Measurements from ENCODE around the gene PLA2G12B. TPM values are rescaled to one million over a fixed set of nuclear protein-coding genes. Genes with fewer than 3 reads are reported as not detected.

The PLA2G12B gene
- total RNA-seq, 1 donor from 2014 or later = not detected

DNA sequence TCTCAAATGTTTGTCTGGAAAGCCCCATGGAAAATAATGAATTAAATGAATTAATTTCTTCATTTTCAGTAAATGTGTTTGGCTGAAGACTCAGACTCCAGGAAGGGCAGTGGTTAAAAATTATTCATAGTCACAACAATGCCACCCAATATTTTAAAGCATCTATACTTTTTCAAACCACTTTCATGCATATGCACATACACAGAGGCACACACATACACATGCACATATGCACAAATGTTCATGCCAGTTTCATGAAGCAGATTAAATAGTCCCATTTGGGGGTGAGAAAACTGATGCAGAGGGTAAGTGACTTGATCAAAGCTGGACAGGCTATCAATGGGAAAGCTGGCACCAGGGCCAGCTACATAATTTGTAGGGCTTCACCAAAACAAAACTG, 1.4 kb upstream of the PLA2G12B start:
- Mint-ChIP-seq H3K9me3 (no peaks in the 10 kb centered on the region), H3K27ac (ENCODE audit: unreplicated experiment) (no peak overlapping the region), H3K4me3 (no peak overlapping the region), H3K27me3 (ENCODE audit: low read depth) (peaks cover 2% of the 10 kb centered on the region), H3K4me1 (peaks cover 12% of the 10 kb centered on the region), H3K36me3 (ENCODE audit: low read depth) (no peaks in the 10 kb centered on the region)
- DNase-seq (ENCODE audit: low read depth, low spot score) = no peak
- TF ChIP-seq, protein P1, sequence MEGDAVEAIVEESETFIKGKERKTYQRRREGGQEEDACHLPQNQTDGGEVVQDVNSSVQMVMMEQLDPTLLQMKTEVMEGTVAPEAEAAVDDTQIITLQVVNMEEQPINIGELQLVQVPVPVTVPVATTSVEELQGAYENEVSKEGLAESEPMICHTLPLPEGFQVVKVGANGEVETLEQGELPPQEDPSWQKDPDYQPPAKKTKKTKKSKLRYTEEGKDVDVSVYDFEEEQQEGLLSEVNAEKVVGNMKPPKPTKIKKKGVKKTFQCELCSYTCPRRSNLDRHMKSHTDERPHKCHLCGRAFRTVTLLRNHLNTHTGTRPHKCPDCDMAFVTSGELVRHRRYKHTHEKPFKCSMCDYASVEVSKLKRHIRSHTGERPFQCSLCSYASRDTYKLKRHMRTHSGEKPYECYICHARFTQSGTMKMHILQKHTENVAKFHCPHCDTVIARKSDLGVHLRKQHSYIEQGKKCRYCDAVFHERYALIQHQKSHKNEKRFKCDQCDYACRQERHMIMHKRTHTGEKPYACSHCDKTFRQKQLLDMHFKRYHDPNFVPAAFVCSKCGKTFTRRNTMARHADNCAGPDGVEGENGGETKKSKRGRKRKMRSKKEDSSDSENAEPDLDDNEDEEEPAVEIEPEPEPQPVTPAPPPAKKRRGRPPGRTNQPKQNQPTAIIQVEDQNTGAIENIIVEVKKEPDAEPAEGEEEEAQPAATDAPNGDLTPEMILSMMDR (conservative IDR thresholded peaks at IDR 0.05) = no peak

- peaks cover 12% of the 10 kb centered on the region for H3K4me1 Mint-ChIP-seq
- H3K9me3 Mint-ChIP-seq = no peaks in the 10 kb centered on the region
- DNase-seq (ENCODE audit: low read depth, low spot score) = no peak
- TF ChIP-seq, protein P1 (conservative IDR thresholded peaks at IDR 0.05) = no peak
- H3K36me3 Mint-ChIP-seq (ENCODE audit: low read depth) = no peaks in the 10 kb centered on the region
- no peak overlapping the region for H3K4me3 Mint-ChIP-seq
- H3K27ac Mint-ChIP-seq (ENCODE audit: unreplicated experiment) = no peak overlapping the region
- H3K27me3 Mint-ChIP-seq (ENCODE audit: low read depth) = peaks cover 2% of the 10 kb centered on the region
These were observed 393 bp downstream of the PLA2G12B start for GRCh38 chr10:72954230-72954595.

DNA sequence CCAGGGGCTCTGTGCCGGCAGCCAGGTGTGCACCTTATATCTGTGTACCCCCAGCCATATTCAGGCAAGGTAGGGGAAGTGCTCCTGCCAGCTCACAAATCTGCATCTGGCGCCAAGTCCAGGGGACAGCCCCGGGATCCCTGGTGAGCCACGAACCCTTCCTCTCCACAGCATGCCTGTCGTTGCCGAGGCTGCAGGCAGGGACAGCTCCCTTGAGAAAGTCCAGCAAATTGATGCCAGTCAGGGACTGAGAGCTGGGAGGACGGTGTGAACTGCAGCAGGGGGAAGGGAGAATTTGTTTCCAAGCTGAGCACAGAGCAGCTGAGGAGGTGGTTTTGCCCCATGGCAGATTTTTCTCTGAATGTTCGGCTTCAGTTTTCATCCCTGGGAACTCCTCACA, 919 bp downstream of the PLA2G12B start:
- Mint-ChIP-seq H3K9me3 (no peaks in the 10 kb centered on the region), H3K4me3 (no peak overlapping the region), H3K4me1 (peaks cover 12% of the 10 kb centered on the region), H3K36me3 (ENCODE audit: low read depth) (no peaks in the 10 kb centered on the region), H3K27ac (ENCODE audit: unreplicated experiment) (no peak overlapping the region), H3K27me3 (ENCODE audit: low read depth) (peaks cover 2% of the 10 kb centered on the region)
- TF ChIP-seq, protein P1 (conservative IDR thresholded peaks at IDR 0.05) = no peak
- no peak for DNase-seq (ENCODE audit: low read depth, low spot score)

DNA sequence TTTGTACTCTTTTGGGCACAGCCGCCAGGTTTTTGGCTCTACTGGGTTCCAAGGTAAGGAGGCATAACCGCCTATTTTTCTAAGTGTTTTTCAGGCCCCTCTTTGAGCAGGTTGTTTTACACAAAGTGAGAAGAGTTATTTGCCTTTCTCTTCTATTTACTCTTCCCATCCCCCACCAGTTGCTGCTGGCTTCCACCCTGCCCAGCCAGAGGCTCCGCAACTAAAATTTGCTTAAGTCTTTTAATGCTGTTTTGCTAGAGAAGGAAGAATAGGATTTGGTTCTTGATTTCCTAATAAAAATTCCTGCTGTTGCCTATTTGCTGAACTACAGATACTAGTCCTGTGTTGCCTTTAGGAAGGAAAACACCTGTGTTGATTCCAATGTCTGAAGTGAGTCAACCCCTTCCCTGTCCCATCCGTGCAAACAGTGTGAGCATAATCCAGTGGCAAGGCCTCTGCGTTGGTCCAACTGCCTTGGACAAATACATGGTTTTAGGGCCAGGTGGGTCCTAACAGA, 1.9 kb downstream of the PLA2G12B start:
- Mint-ChIP-seq H3K36me3 (ENCODE audit: low read depth) (no peaks in the 10 kb centered on the region), H3K4me1 (peaks cover 12% of the 10 kb centered on the region), H3K4me3 (no peak overlapping the region), H3K9me3 (no peaks in the 10 kb centered on the region), H3K27me3 (ENCODE audit: low read depth) (peaks cover 2% of the 10 kb centered on the region), H3K27ac (ENCODE audit: unreplicated experiment) (no peak overlapping the region)
- TF ChIP-seq, protein P1 (conservative IDR thresholded peaks at IDR 0.05) = no peak
- DNase-seq (ENCODE audit: low read depth, low spot score) = no peak

GRCh38 chr10:72952189-72952588, 2.4 kb downstream of the PLA2G12B start:
- no peak overlapping the region for H3K4me3 Mint-ChIP-seq
- no peak overlapping the region for H3K27ac Mint-ChIP-seq (ENCODE audit: unreplicated experiment)
- H3K27me3 Mint-ChIP-seq (ENCODE audit: low read depth) = peaks cover 2% of the 10 kb centered on the region
- no peak for DNase-seq (ENCODE audit: low read depth, low spot score)
- H3K4me1 Mint-ChIP-seq = peaks cover 12% of the 10 kb centered on the region
- H3K9me3 Mint-ChIP-seq = no peaks in the 10 kb centered on the region
- TF ChIP-seq, protein P1 (conservative IDR thresholded peaks at IDR 0.05) = no peak
- H3K36me3 Mint-ChIP-seq (ENCODE audit: low read depth) = no peaks in the 10 kb centered on the region

GRCh38 chr10:72951760-72952159, 2.8 kb downstream of the PLA2G12B start:
- DNase-seq (ENCODE audit: low read depth, low spot score) = no peak
- Mint-ChIP-seq H3K36me3 (ENCODE audit: low read depth) (no peaks in the 10 kb centered on the region), H3K27me3 (ENCODE audit: low read depth) (peaks cover 2% of the 10 kb centered on the region), H3K9me3 (no peaks in the 10 kb centered on the region), H3K4me3 (no peak overlapping the region), H3K4me1 (peaks cover 12% of the 10 kb centered on the region), H3K27ac (ENCODE audit: unreplicated experiment) (no peak overlapping the region)
- TF ChIP-seq, protein P1 (conservative IDR thresholded peaks at IDR 0.05) = no peak

Measured in neural crest cell (in vitro differentiated cells).